GM19397 (cell line): ENCODE measurements around the gene OR10A3.

Experiments
- ATAC-seq: cut with Tn5 transposase; IDR thresholded peaks from one replicate; pipeline ENCODE4 v1.9.1; 2021; ENCODE audit warnings: mild to moderate bottlenecking, moderate library complexity; ENCODE audit not compliant: unreplicated experiment

OR10A3 gene

GRCh38 chr11:7892840-7893254 is 48.7 kb downstream of the OR10A3 start:
- ATAC-seq, result peak; percentile 73

GRCh38 chr11:7892059-7892699 is 49.3 kb downstream of the OR10A3 start:
- peak; percentile 55 for ATAC-seq

- ATAC-seq, result no peak
Observed at GRCh38 chr11:7890417-7891172, 50.9 kb downstream of the OR10A3 start.

- ATAC-seq, result no peak
Observed at GRCh38 chr11:7889985-7890384, 51.5 kb downstream of the OR10A3 start.
